ENCODE results near the gene ATP5F1D. TPM values are rescaled to one million over a fixed set of nuclear protein-coding genes. Genes with fewer than 3 reads are reported as not detected.

Gene ATP5F1D
- total RNA-seq, 4 donors from 2014 or later: 88.3 to 299 (median 206) TPM

GRCh38 chr19:1269065-1269477, 27.5 kb downstream of the ATP5F1D start, which contains the start of gene CIRBP:
Gene CIRBP, plus strand, starts transcription at chr19:1269332. Its CDS starts 1,602 bp downstream, at chr19:1270934.
- no peaks in the 10 kb centered on the region for H3K27me3 ChIP-seq
- peak; percentile 96 to 98 for TF ChIP-seq POLR2A (IDR thresholded peaks at IDR 0.05)
- no peak for TF ChIP-seq CTCF (IDR thresholded peaks at IDR 0.05)
- H3K36me3 ChIP-seq: peaks cover 0 to 34% (median 0%) of the 10 kb centered on the region in 3 donors
- no peaks in the 10 kb centered on the region for H3K9me3 ChIP-seq
- H3K4me3 ChIP-seq: peak within 1 kb of the TSS; percentile 65 to 97 (median 82)
- peak; percentile 100 for DNase-seq
- H3K4me1 ChIP-seq: peaks cover 13 to 87% (median 63%) of the 10 kb centered on the region in 4 donors
- peak within 1 kb of the TSS; percentile 98 to 99 (median 99) for H3K27ac ChIP-seq

- H3K9me3 ChIP-seq: no peaks in the 10 kb centered on the region
- no peaks in the 10 kb centered on the region for H3K27me3 ChIP-seq
- peak overlapping the region; percentile 98 to 99 (median 99) for H3K27ac ChIP-seq
- peaks cover 13 to 90% (median 63%) of the 10 kb centered on the region in 4 donors for H3K4me1 ChIP-seq
- H3K4me3 ChIP-seq: peak overlapping the region; percentile 65 to 97 (median 82)
- TF ChIP-seq POLR2A (IDR thresholded peaks at IDR 0.05) (peak; percentile 5 to 14), CTCF (IDR thresholded peaks at IDR 0.05) (no peak)
- H3K36me3 ChIP-seq: peaks cover 0 to 40% (median 0%) of the 10 kb centered on the region in 3 donors
- peak; percentile 79 to 93 (median 89) for DNase-seq
These were observed 28.1 kb downstream of the ATP5F1D start for GRCh38 chr19:1269478-1270212.

- DNase-seq: no peak
- Histone ChIP-seq H3K27me3 (no peaks in the 10 kb centered on the region), H3K36me3 (peaks cover 0 to 44% (median 0%) of the 10 kb centered on the region in 3 donors), H3K9me3 (no peaks in the 10 kb centered on the region), H3K4me1 (peaks cover 13 to 88% (median 65%) of the 10 kb centered on the region in 4 donors), H3K27ac (peak overlapping the region; percentile 98 to 99 (median 99)), H3K4me3 (peak overlapping the region; percentile 65 to 97 (median 82))
- TF ChIP-seq CTCF (IDR thresholded peaks at IDR 0.05) (no peak), POLR2A (IDR thresholded peaks at IDR 0.05) (peak in 1 of 2 donors; percentile 2)
These were observed 28.8 kb downstream of the ATP5F1D start for GRCh38 chr19:1270213-1270853.

GRCh38 chr19:1270854-1271527, 29.4 kb downstream of the ATP5F1D start:
- peak overlapping the region in 3 of 4 donors; percentile 77 to 97 (median 87) for H3K4me3 ChIP-seq
- no peaks in the 10 kb centered on the region for H3K27me3 ChIP-seq
- DNase-seq: no peak
- peaks cover 0 to 44% (median 0%) of the 10 kb centered on the region in 3 donors for H3K36me3 ChIP-seq
- peak overlapping the region in 3 of 4 donors; percentile 9 to 99 (median 99) for H3K27ac ChIP-seq
- H3K4me1 ChIP-seq: peaks cover 11 to 83% (median 62%) of the 10 kb centered on the region in 4 donors
- no peaks in the 10 kb centered on the region for H3K9me3 ChIP-seq
- TF ChIP-seq POLR2A (IDR thresholded peaks at IDR 0.05): no peak

- Histone ChIP-seq H3K4me1 (peaks cover 9 to 83% (median 65%) of the 10 kb centered on the region in 4 donors), H3K27me3 (no peaks in the 10 kb centered on the region), H3K4me3 (peak overlapping the region in 3 of 4 donors; percentile 77 to 97 (median 87)), H3K27ac (peak overlapping the region in 3 of 4 donors; percentile 9 to 99 (median 99)), H3K36me3 (peaks cover 0 to 44% (median 0%) of the 10 kb centered on the region in 3 donors), H3K9me3 (no peaks in the 10 kb centered on the region)
- DNase-seq: no peak
- TF ChIP-seq CTCF (IDR thresholded peaks at IDR 0.05) (no peak), POLR2A (IDR thresholded peaks at IDR 0.05) (no peak)
These were observed 30.2 kb downstream of the ATP5F1D start for GRCh38 chr19:1271528-1272422.
